Mucosa of descending colon (tissue), 3 donors: ENCODE results near the gene VAMP1. TPM values are rescaled to one million over a fixed set of nuclear protein-coding genes. Genes with fewer than 3 reads are reported as not detected.

Experiments
- ATAC-seq: fragments of 200-7000 bp; cut with Tn5 transposase; one replicate; pipeline ENCODE4 v1.9.1; 2020; ENCODE audit warnings: mild to moderate bottlenecking, moderate library complexity
- DNase-seq, 3 donors: peaks; one replicate each; pipeline ENCODE4 v3.0.0-alpha.2; 2020
- H3K36me3 ChIP-seq: fragments of 200-600 bp; one replicate; pipeline ENCODE4 v1.8.0; 2021; ENCODE audit warnings: low read depth, mild to moderate bottlenecking
- H3K4me1 ChIP-seq: fragments of 200-600 bp; one replicate; pipeline ENCODE4 v1.8.0; 2021; ENCODE audit warnings: low read depth, mild to moderate bottlenecking
- H3K4me3 ChIP-seq: fragments of 200-600 bp; one replicate; pipeline ENCODE4 v1.8.0; 2021; ENCODE audit warnings: mild to moderate bottlenecking
- H3K9me3 ChIP-seq: fragments of 200-600 bp; one replicate; pipeline ENCODE4 v1.8.0; 2021; ENCODE audit warnings: mild to moderate bottlenecking
- intact Hi-C, 2 donors: fragments of 100-400 bp; cut with DNase I in 1 of 2; cut with micrococcal nuclease in 1 of 2; formaldehyde crosslinking; loops; one replicate each; pipeline versions ENCODE4 v1.11.0 to v1.11.1; 2022; cut with DNase I, micrococcal nuclease
- total RNA-seq, 3 donors: library from RNA; stranded (reverse); fragmentation: NEBNext Ultra II Directional in 2 of 3; extraction: Animal tissue kit (Norgen Biotek cat#: 25700) in 2 of 3; gene quantifications; one replicate each; pipeline versions ENCODE4 v1.2.1 to v1.2.4, GENCODE V29; 2021 to 2023
- TF ChIP-seq, protein P1 (sequence below): fragments of 200-600 bp; IDR thresholded peaks from one replicate; pipeline ENCODE4 v1.8.0; 2022; ENCODE audit warnings: antibody characterized with exemption, mild to moderate bottlenecking
- donor health status: DM: no; HTN: no; CAD: no; lungs with moderate emphysema.
- donor health status: DM: no; HTN: no; CAD: no.
- donor health status: DM: no; HTN: yes; CAD: no.

VAMP1 gene
- total RNA-seq, 3 donors from 2014 or later = 3.8 to 18.7 (median 8.6) TPM

- Histone ChIP-seq H3K9me3 (no peaks in the 10 kb centered on the region), H3K4me1 (peaks cover 9% of the 10 kb centered on the region), H3K36me3 (no peaks in the 10 kb centered on the region), H3K4me3 (no peak overlapping the region)
- ATAC-seq = no peak
- DNase-seq = no peak
- intact Hi-C loops = loop anchor here in 1 of 2 donors (5.0 kb wide), 1 partner anchor 36 kb away; no protein-coding TSS in a partner anchor
- TF ChIP-seq, protein P1, sequence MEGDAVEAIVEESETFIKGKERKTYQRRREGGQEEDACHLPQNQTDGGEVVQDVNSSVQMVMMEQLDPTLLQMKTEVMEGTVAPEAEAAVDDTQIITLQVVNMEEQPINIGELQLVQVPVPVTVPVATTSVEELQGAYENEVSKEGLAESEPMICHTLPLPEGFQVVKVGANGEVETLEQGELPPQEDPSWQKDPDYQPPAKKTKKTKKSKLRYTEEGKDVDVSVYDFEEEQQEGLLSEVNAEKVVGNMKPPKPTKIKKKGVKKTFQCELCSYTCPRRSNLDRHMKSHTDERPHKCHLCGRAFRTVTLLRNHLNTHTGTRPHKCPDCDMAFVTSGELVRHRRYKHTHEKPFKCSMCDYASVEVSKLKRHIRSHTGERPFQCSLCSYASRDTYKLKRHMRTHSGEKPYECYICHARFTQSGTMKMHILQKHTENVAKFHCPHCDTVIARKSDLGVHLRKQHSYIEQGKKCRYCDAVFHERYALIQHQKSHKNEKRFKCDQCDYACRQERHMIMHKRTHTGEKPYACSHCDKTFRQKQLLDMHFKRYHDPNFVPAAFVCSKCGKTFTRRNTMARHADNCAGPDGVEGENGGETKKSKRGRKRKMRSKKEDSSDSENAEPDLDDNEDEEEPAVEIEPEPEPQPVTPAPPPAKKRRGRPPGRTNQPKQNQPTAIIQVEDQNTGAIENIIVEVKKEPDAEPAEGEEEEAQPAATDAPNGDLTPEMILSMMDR = no peak
Observed at GRCh38 chr12:6425590-6426531, 44.6 kb downstream of the VAMP1 start.

DNA sequence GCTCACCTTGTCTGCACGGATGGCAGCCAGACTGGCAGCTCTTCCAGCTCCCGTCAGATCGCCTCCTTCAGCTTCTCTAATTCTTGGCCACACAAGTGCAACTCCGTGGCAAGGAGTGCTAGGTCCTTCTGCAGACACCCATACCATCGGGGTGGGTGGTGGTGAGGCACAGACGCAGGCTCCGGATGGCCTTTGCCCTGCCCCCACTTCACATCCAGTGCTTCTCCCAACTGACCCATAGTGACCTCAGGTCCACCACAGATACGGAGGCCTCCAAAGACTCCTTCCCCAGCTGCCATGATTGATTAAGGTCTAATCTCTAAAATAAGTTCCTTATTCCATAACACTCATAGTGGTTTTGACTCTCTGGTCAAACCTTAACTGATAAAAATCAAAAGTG is 45.6 kb downstream of the VAMP1 start:
- H3K36me3 ChIP-seq = no peaks in the 10 kb centered on the region
- intact Hi-C loops = loop anchor here in 1 of 2 donors (5.0 kb wide), 2 partner anchors 37 to 112 kb away; no protein-coding TSS in a partner anchor
- H3K4me3 ChIP-seq = no peak overlapping the region
- peaks cover 11% of the 10 kb centered on the region for H3K4me1 ChIP-seq
- DNase-seq (no peak), ATAC-seq (no peak)
- TF ChIP-seq, protein P1 = no peak
- H3K9me3 ChIP-seq = no peaks in the 10 kb centered on the region

- no peaks in the 10 kb centered on the region for H3K36me3 ChIP-seq
- DNase-seq (no peak), ATAC-seq (peak; percentile 24)
- peaks cover 11% of the 10 kb centered on the region for H3K4me1 ChIP-seq
- TF ChIP-seq, protein P1 = no peak
- intact Hi-C loops = loop anchor here in 1 of 2 donors (5.0 kb wide), 1 partner anchor 113 kb away; no protein-coding TSS in a partner anchor
- H3K9me3 ChIP-seq = no peaks in the 10 kb centered on the region
- H3K4me3 ChIP-seq = no peak overlapping the region
Observed at GRCh38 chr12:6424008-6424347, 46.5 kb downstream of the VAMP1 start.

DNA sequence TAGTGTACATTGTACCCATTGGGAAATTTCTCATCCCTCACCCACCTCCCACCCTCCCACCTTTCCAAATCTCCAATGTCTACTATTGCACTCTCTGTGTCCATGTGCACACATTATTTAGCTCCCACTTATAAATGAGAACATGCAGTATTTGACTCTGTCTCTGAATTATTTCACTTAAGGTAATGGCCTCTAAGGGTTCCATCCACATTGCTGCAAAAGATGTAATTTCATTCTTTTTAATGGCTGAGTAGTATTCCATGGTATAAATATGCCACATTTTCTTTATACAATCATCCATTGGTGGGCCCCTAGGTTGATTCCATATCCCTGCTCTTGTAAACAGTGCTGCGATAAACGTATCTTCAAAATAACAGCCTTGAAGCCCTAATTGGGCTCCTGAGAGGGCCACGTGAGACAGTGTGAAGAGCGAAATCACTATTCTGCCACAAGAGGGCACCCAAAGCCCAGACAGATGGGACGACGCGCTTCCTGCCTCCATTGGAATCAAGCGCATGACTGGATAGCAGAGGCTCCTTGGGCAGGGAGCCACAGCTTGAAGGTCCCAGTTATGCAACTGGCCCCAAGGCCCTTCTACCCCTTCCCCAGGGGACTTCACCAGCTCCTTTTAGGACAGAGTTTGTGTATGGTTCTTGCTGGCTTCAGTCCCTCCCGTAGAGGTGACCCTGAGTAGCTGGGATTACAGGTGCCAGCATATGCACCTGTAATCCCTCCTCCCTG is 47.0 kb downstream of the VAMP1 start:
- ATAC-seq (peak; percentile 98), DNase-seq (peak; percentile 79 to 87 (median 81))
- Histone ChIP-seq H3K4me1 (peaks cover 11% of the 10 kb centered on the region), H3K9me3 (no peaks in the 10 kb centered on the region), H3K36me3 (no peaks in the 10 kb centered on the region), H3K4me3 (no peak overlapping the region)
- intact Hi-C loops = loop anchor here in 1 of 2 donors (5.0 kb wide), 1 partner anchor 114 kb away; no protein-coding TSS in a partner anchor
- TF ChIP-seq, protein P1 = peak; percentile 76

DNA sequence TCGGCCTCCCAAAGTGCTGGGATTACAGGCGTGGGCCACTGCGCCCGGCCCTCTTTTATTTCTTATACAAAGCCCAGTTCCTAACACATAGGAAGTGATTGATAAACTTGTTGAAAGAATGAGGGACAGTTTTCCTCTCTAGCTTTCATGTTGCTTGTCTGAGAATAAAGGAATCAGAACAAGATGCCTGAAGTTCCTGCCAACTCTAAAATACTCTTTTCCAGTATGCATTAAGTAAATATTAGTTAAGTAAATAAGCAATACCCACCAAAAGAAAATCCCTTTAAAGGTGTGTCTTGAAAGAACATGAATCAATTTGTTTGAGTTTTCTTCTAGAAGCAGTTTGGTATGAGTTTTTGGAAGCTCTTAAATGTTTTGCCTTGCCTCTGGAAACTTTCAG is 50.1 kb downstream of the VAMP1 start:
- ATAC-seq (no peak), DNase-seq (no peak)
- intact Hi-C loops = loop anchor here in 1 of 2 donors (5.0 kb wide), 1 partner anchor 117 kb away; no protein-coding TSS in a partner anchor
- no peaks in the 10 kb centered on the region for H3K9me3 ChIP-seq
- no peaks in the 10 kb centered on the region for H3K36me3 ChIP-seq
- H3K4me3 ChIP-seq = no peak overlapping the region
- TF ChIP-seq, protein P1 = no peak
- peaks cover 11% of the 10 kb centered on the region for H3K4me1 ChIP-seq
